CD14-positive monocyte (primary cell): ENCODE data around the gene DOCK3. TPM values are rescaled to one million over a fixed set of nuclear protein-coding genes. Genes with fewer than 3 reads are reported as not detected.
A peak's percentile ranks its signal among the peaks of the same experiment; 100 is the strongest.

Experiments
- DNase-seq, 3 donors: peaks; one replicate each; pipeline ENCODE4 v3.0.0-alpha.2; 2011 to 2022
- H2AFZ ChIP-seq: 2 replicates; pipeline ENCODE4 v1.6.0; 2012; ENCODE audit warnings: mild to moderate bottlenecking, low read depth, low read length, inconsistent platforms; ENCODE audit not compliant: insufficient read depth, poor library complexity, severe bottlenecking
- H3K27ac ChIP-seq, 2 donors: 1 replicate in 1 of 2; 2 replicates in 1 of 2; pipeline ENCODE4 v1.5.1; 2012 to 2013; ENCODE audit warnings: low read length in 2 of 2, control low read depth in 1 of 2, inconsistent platforms in 1 of 2, low read depth in 1 of 2, mild to moderate bottlenecking in 1 of 2
- H3K27me3 ChIP-seq, 2 donors: one replicate each; pipeline versions ENCODE4 v1.6.0 to v1.6.1; 2011 to 2013; ENCODE audit warnings: low read length in 2 of 2; ENCODE audit not compliant: control insufficient read depth in 2 of 2, insufficient read depth in 2 of 2
- H3K36me3 ChIP-seq, 2 donors: replicated peaks in 1 of 2; 1 replicate in 1 of 2; 2 replicates in 1 of 2; pipeline versions ENCODE4 v1.5.1 to v1.6.1; 2012 to 2013; ENCODE audit warnings: low read length in 2 of 2, control low read depth in 1 of 2, inconsistent platforms in 1 of 2, mild to moderate bottlenecking in 1 of 2; ENCODE audit not compliant: insufficient read depth in 2 of 2, control insufficient read depth in 1 of 2
- H3K4me1 ChIP-seq, 2 donors: 1 replicate in 1 of 2; 2 replicates in 1 of 2; pipeline versions ENCODE4 v1.5.1 to v1.6.1; 2012 to 2013; ENCODE audit warnings: low read length in 2 of 2, control low read depth in 1 of 2, inconsistent platforms in 1 of 2, mild to moderate bottlenecking in 1 of 2, moderate library complexity in 1 of 2; ENCODE audit not compliant: insufficient read depth in 2 of 2, control insufficient read depth in 1 of 2
- H3K4me2 ChIP-seq: replicated peaks from 2 replicates; pipeline ENCODE3; 2012; ENCODE audit warnings: low read length, moderate library complexity, mild to moderate bottlenecking; ENCODE audit not compliant: poor library complexity, severe bottlenecking; ENCODE audit errors: extremely low read depth
- H3K4me3 ChIP-seq, 3 experiments: fragments of 200-600 bp in 1 of 3; sonication (generic) in 1 of 3; replicated peaks in 1 of 3; 1 replicate in 2 of 3; 2 replicates in 1 of 3; pipeline ENCODE4 v1.5.1; 2011 to 2013; ENCODE audit warnings: low read length in 3 of 3, mild to moderate bottlenecking in 3 of 3, control low read depth in 2 of 3, low read depth in 2 of 3, inconsistent platforms in 1 of 3, moderate library complexity in 1 of 3
- H3K79me2 ChIP-seq: 2 replicates; pipeline ENCODE4 v1.6.0; 2012; ENCODE audit warnings: mild to moderate bottlenecking, control low read depth, inconsistent platforms, low read length, moderate library complexity; ENCODE audit not compliant: insufficient read depth
- H3K9ac ChIP-seq: 2 replicates; pipeline ENCODE4 v1.6.0; 2017; ENCODE audit warnings: low read length, mild to moderate bottlenecking; ENCODE audit not compliant: insufficient read depth, poor library complexity, severe bottlenecking
- H3K9me3 ChIP-seq, 2 donors: replicated peaks in 1 of 2; 1 replicate in 1 of 2; 2 replicates in 1 of 2; pipeline versions ENCODE4 v1.5.1 to v1.6.1; 2012 to 2013; ENCODE audit warnings: low read length in 2 of 2, control low read depth in 1 of 2; ENCODE audit not compliant: control insufficient read depth in 1 of 2, insufficient read depth in 1 of 2
- H4K20me1 ChIP-seq: 2 replicates; pipeline ENCODE4 v1.6.0; 2012; ENCODE audit warnings: mild to moderate bottlenecking, low read length, control low read depth, moderate library complexity; ENCODE audit not compliant: insufficient read depth
- H3K27ac Mint-ChIP-seq, 7 donors: one replicate each; pipeline ENCODE4 v1.8.0; 2020; ENCODE audit warnings: mild to moderate bottlenecking in 7 of 7, mixed read lengths in 7 of 7, moderate library complexity in 6 of 7, inconsistent platforms in 2 of 7
- H3K27me3 Mint-ChIP-seq, 3 donors: one replicate each; pipeline ENCODE4 v1.8.0; 2021 to 2022; ENCODE audit warnings: low read depth in 3 of 3, mild to moderate bottlenecking in 3 of 3, mixed read lengths in 3 of 3, moderate library complexity in 3 of 3, inconsistent platforms in 1 of 3
- H3K36me3 Mint-ChIP-seq, 2 donors: one replicate each; pipeline ENCODE4 v1.8.0; 2020; ENCODE audit warnings: mixed read lengths in 2 of 2, inconsistent platforms in 1 of 2, mild to moderate bottlenecking in 1 of 2
- H3K4me1 Mint-ChIP-seq: one replicate; pipeline ENCODE4 v1.8.0; 2020; ENCODE audit warnings: mild to moderate bottlenecking, mixed read lengths
- H3K4me3 Mint-ChIP-seq, 2 donors: one replicate each; pipeline ENCODE4 v1.8.0; 2020; ENCODE audit warnings: mild to moderate bottlenecking in 2 of 2, mixed read lengths in 2 of 2, moderate library complexity in 1 of 2
- H3K9me3 Mint-ChIP-seq, 7 donors: one replicate each; pipeline ENCODE4 v1.8.0; 2020 to 2022; ENCODE audit warnings: mixed read lengths in 7 of 7, mild to moderate bottlenecking in 6 of 7, moderate library complexity in 6 of 7, inconsistent platforms in 2 of 7
- CTCF ChIP-seq: fragments of 200-600 bp; IDR thresholded peaks from one replicate; pipeline ENCODE4 v1.8.0; 2022; ENCODE audit warnings: antibody characterized with exemption, mild to moderate bottlenecking
- WGBS: methylation state at CpG from one replicate; pipeline ENCODE4 v1.1.5; 2013; ENCODE audit warnings: missing lambda C conversion rate; ENCODE audit not compliant: insufficient coverage; 5-methylcytosine and 5-hydroxymethylcytosine counted together
- intact Hi-C, 2 donors: fragments of 100-400 bp; cut with micrococcal nuclease; formaldehyde crosslinking; loops; one replicate each; pipeline versions ENCODE4 v1.15.0 to v1.15.1; 2023
- polyA plus RNA-seq, 3 donors: library from polyadenylated mRNA; depleted of rRNA in 1 of 3; unstranded in 2 of 3; stranded (reverse) in 1 of 3; fragments of 300-500 nt in 2 of 3; fragments of >200 nt in 1 of 3; fragmentation: Illumina TruSeq in 2 of 3; gene quantifications; 1 replicate in 2 of 3; 2 replicates in 1 of 3; pipeline ENCODE4 v1.2.3, GENCODE V29; 2012 to 2021

The DOCK3 gene
- polyA plus RNA-seq, 3 donors, result 0.03 TPM; not detected in 1

GRCh38 chr3:51242939-51243338, 568.2 kb downstream of the DOCK3 start:
- Histone ChIP-seq H4K20me1 (no peaks in the 10 kb centered on the region), H3K9ac (no peak overlapping the region), H2AFZ (no peak overlapping the region), H3K27ac (no peak overlapping the region), H3K27me3 (no peaks in the 10 kb centered on the region), H3K4me3 (no peak overlapping the region), H3K79me2 (no peaks in the 10 kb centered on the region), H3K4me2 (no peak overlapping the region), H3K36me3 (no peaks in the 10 kb centered on the region), H3K9me3 (no peaks in the 10 kb centered on the region), H3K4me1 (peaks cover 23 to 31% of the 10 kb centered on the region in 2 donors)
- WGBS, result 60% methylated on average over 3 of the region's 3 CpGs
- H3K4me1 Mint-ChIP-seq, result peaks cover 26% of the 10 kb centered on the region
- TF ChIP-seq CTCF, result no peak
- H3K27me3 Mint-ChIP-seq, result peaks cover 0 to 4% (median 0%) of the 10 kb centered on the region in 3 donors
- H3K36me3 Mint-ChIP-seq, result peaks cover 0 to 4% of the 10 kb centered on the region in 2 donors
- no peak overlapping the region for H3K4me3 Mint-ChIP-seq
- peak overlapping the region in 4 of 7 donors; percentile 30 to 90 (median 72) for H3K27ac Mint-ChIP-seq
- intact Hi-C loops, result no loop called here
- peaks cover 0 to 12% (median 3%) of the 10 kb centered on the region in 7 donors for H3K9me3 Mint-ChIP-seq
- DNase-seq, result no peak

GRCh38 chr3:51243924-51244323, 569.2 kb downstream of the DOCK3 start:
- Mint-ChIP-seq H3K27me3 (peaks cover 0 to 4% (median 0%) of the 10 kb centered on the region in 3 donors), H3K36me3 (peaks cover 0 to 4% of the 10 kb centered on the region in 2 donors)
- intact Hi-C loops, result no loop called here

More at GRCh38 chr3:51243924-51244323, 569.2 kb downstream of the DOCK3 start:
- H3K27ac Mint-ChIP-seq, result peak overlapping the region; percentile 78 to 91 (median 86)
- no peaks in the 10 kb centered on the region for H3K27me3 ChIP-seq
- no peaks in the 10 kb centered on the region for H4K20me1 ChIP-seq
- peaks cover 26% of the 10 kb centered on the region for H3K4me1 Mint-ChIP-seq
- H3K9ac ChIP-seq, result no peak overlapping the region
- peak overlapping the region in 1 of 3 experiments; percentile 29 for H3K4me3 ChIP-seq
- TF ChIP-seq CTCF, result no peak
- H3K79me2 ChIP-seq, result no peaks in the 10 kb centered on the region
- H3K9me3 Mint-ChIP-seq, result peaks cover 0 to 13% (median 5%) of the 10 kb centered on the region in 7 donors
- no peaks in the 10 kb centered on the region for H3K9me3 ChIP-seq
- peaks cover 23 to 31% of the 10 kb centered on the region in 2 donors for H3K4me1 ChIP-seq
- peak overlapping the region; percentile 2 to 75 for H3K4me3 Mint-ChIP-seq
- peak overlapping the region in 1 of 2 donors; percentile 63 for H3K27ac ChIP-seq
- DNase-seq, result peak; percentile 39 to 80 (median 49)
- H3K36me3 ChIP-seq, result no peaks in the 10 kb centered on the region
- H3K4me2 ChIP-seq, result peak overlapping the region; percentile 24
- no peak overlapping the region for H2AFZ ChIP-seq
